SK-N-SH (cell line): ENCODE data around the gene TERT. TPM values are rescaled to one million over a fixed set of nuclear protein-coding genes. Genes with fewer than 3 reads are reported as not detected.

Experiments used
- CTCF ChIA-PET: fragments of 300-600, 350-600 bp; formaldehyde crosslinking; extraction: SDS; loops from one replicate; lab custom pipeline; 2021; lab: Yijun Ruan, JAX
- POLR2A ChIA-PET: fragments of 350-600 bp; sonication (Branson Sonifier 250); formaldehyde crosslinking; extraction: SDS; loops from one replicate; lab custom pipeline; 2020; ENCODE audit warnings: antibody characterized with exemption, inconsistent platforms; lab: Yijun Ruan, JAX
- DNase-seq: peaks from one replicate; pipeline ENCODE4 v3.0.0; 2012
- H2AFZ ChIP-seq: fragments of 200-600 bp; sonication (generic); 2 replicates; pipeline ENCODE4 v1.8.1; 2016; ENCODE audit warnings: antibody characterized with exemption, mild to moderate bottlenecking, low read depth
- H3F3A ChIP-seq: fragments of 200-600 bp; sonication (generic); replicated peaks from 2 replicates; pipeline ENCODE3; 2016; ENCODE audit warnings: antibody characterized with exemption, mild to moderate bottlenecking; ENCODE audit not compliant: insufficient read depth
- H3K27ac ChIP-seq, 2 experiments: fragments of 200-500 bp in 1 of 2; fragments of 200-600 bp in 1 of 2; sonication (Bioruptor generic) in 1 of 2; sonication (generic), shearing (Covaris generic) in 1 of 2; 2 replicates each; pipeline versions ENCODE4 v1.5.1 to v1.6.1; 2014 to 2016; ENCODE audit warnings: low read depth in 2 of 2, inconsistent platforms in 1 of 2, low read length in 1 of 2, mild to moderate bottlenecking in 1 of 2, mixed read lengths in 1 of 2
- H3K27me3 ChIP-seq: fragments of 200-600 bp; sonication (generic), shearing (Covaris generic); 2 replicates; pipeline ENCODE4 v1.6.1; 2016; ENCODE audit warnings: mixed run types; ENCODE audit not compliant: insufficient read depth
- H3K36me3 ChIP-seq, 2 experiments: fragments of 200-500 bp in 1 of 2; fragments of 200-600 bp in 1 of 2; sonication (Bioruptor generic) in 1 of 2; sonication (generic) in 1 of 2; replicated peaks in 1 of 2; 2 replicates each; pipeline versions ENCODE3 to v1.5.1; 2014 to 2016; ENCODE audit warnings: low read length in 1 of 2, mild to moderate bottlenecking in 1 of 2; ENCODE audit not compliant: insufficient read depth in 2 of 2, control insufficient read depth in 1 of 2
- H3K4me1 ChIP-seq, 2 experiments: fragments of 200-500 bp in 1 of 2; fragments of 200-600 bp in 1 of 2; sonication (Bioruptor generic) in 1 of 2; sonication (generic), shearing (Covaris generic) in 1 of 2; 2 replicates each; pipeline versions ENCODE4 v1.5.1 to v1.6.1; 2014 to 2016; ENCODE audit warnings: low read depth in 1 of 2, low read length in 1 of 2, mixed run types in 1 of 2; ENCODE audit not compliant: insufficient read depth in 2 of 2, control insufficient read depth in 1 of 2
- H3K4me2 ChIP-seq: fragments of 200-600 bp; sonication (generic), shearing (Covaris generic); 2 replicates; pipeline ENCODE4 v1.6.1; 2017; ENCODE audit warnings: mixed run types
- H3K4me3 ChIP-seq, 2 experiments: fragments of 200-500 bp in 1 of 2; fragments of 200-600 bp in 1 of 2; sonication (Bioruptor generic) in 1 of 2; sonication (generic), shearing (Covaris generic) in 1 of 2; 2 replicates each; pipeline versions ENCODE4 v1.5.1 to v1.8.1; 2014 to 2016; ENCODE audit warnings: low read depth in 2 of 2, inconsistent platforms in 1 of 2, low read length in 1 of 2, mild to moderate bottlenecking in 1 of 2, mixed read lengths in 1 of 2, moderate library complexity in 1 of 2
- H3K79me2 ChIP-seq: fragments of 200-600 bp; sonication (generic); 2 replicates; pipeline ENCODE4 v1.8.1; 2017; ENCODE audit warnings: mild to moderate bottlenecking; ENCODE audit not compliant: insufficient read depth
- H3K9ac ChIP-seq: fragments of 200-600 bp; sonication (generic); 2 replicates; pipeline ENCODE4 v1.6.1; 2017; ENCODE audit warnings: mixed run types
- H3K9me2 ChIP-seq: fragments of 200-600 bp; sonication (generic); 2 replicates; pipeline ENCODE4 v1.6.1; 2017; ENCODE audit warnings: mixed run types
- H3K9me3 ChIP-seq: fragments of 200-600 bp; sonication (generic); 2 replicates; pipeline ENCODE4 v1.6.1; 2017; ENCODE audit warnings: mixed run types, mild to moderate bottlenecking, moderate library complexity
- H4K20me1 ChIP-seq: fragments of 200-600 bp; sonication (generic); 2 replicates; pipeline ENCODE4 v1.6.1; 2017; ENCODE audit warnings: mild to moderate bottlenecking, mixed run types; ENCODE audit not compliant: insufficient read depth
- EZH2phosphoT487 ChIP-seq: fragments of 200-600 bp; sonication (generic); IDR thresholded peaks from 2 replicates; pipeline ENCODE4 v1.6.1; 2017; ENCODE audit warnings: low read depth, mixed run types, mild to moderate bottlenecking, antibody characterized with exemption, moderate library complexity, borderline replicate concordance
- FOSL2 ChIP-seq: IDR thresholded peaks from 2 replicates; pipeline ENCODE4 v1.4.0; 2012; ENCODE audit warnings: low read depth, mild to moderate bottlenecking, moderate library complexity, borderline replicate concordance
- FOXM1 ChIP-seq: IDR thresholded peaks from 2 replicates; pipeline ENCODE4 v1.4.0; 2012; ENCODE audit warnings: low read depth, mild to moderate bottlenecking
- JUND ChIP-seq: IDR thresholded peaks from 2 replicates; pipeline ENCODE4 v1.4.0; 2012
- MXI1 ChIP-seq: IDR thresholded peaks from 2 replicates; pipeline ENCODE4 v1.6.1; 2012; ENCODE audit warnings: mild to moderate bottlenecking, low read depth, low read length, improper control_type of control experiment
- NFIC ChIP-seq: IDR thresholded peaks from 2 replicates; pipeline ENCODE4 v1.4.0; 2012; ENCODE audit warnings: borderline replicate concordance
- RCOR1 ChIP-seq: fragments of 150-350 bp; IDR thresholded peaks from 2 replicates; pipeline ENCODE4 v1.6.1; 2017; ENCODE audit warnings: antibody characterized with exemption, low read length
- RFX5 ChIP-seq: IDR thresholded peaks from 2 replicates; pipeline ENCODE4 v1.6.1; 2012; ENCODE audit warnings: mild to moderate bottlenecking, improper control_type of control experiment, low read length
- RXRA ChIP-seq: IDR thresholded peaks from 2 replicates; pipeline ENCODE4 v1.4.0; 2012; ENCODE audit warnings: low read depth, mild to moderate bottlenecking, borderline replicate concordance
- SMC3 ChIP-seq: IDR thresholded peaks from 2 replicates; pipeline ENCODE4 v1.6.1; 2012; ENCODE audit warnings: low read depth, low read length, improper control_type of control experiment
- TAF1 ChIP-seq: IDR thresholded peaks from 2 replicates; pipeline ENCODE4 v1.6.1; 2012; ENCODE audit warnings: low read depth, mild to moderate bottlenecking, low read length, moderate library complexity, borderline replicate concordance
- TEAD4 ChIP-seq: IDR thresholded peaks from 2 replicates; pipeline ENCODE4 v1.4.0; 2012; ENCODE audit warnings: mild to moderate bottlenecking, borderline replicate concordance; ENCODE audit not compliant: insufficient read depth
- YY1 ChIP-seq: IDR thresholded peaks from 2 replicates; pipeline ENCODE4 v1.4.0; 2012; ENCODE audit warnings: low read depth, mild to moderate bottlenecking
- WGBS: methylation state at CpG from one replicate; pipeline ENCODE4 v1.1.6; 2017; ENCODE audit warnings: low lambda C conversion rate; 5-methylcytosine and 5-hydroxymethylcytosine counted together
- polyA plus RNA-seq, 3 experiments: library from polyadenylated mRNA; depleted of rRNA; stranded (reverse); fragments of >200 nt; gene quantifications; 2 replicates each; pipeline ENCODE4 v1.2.3, GENCODE V29; 2012
- TF ChIP-seq, protein P1 (sequence below): IDR thresholded peaks from 2 replicates; pipeline ENCODE4; 2012
- TF ChIP-seq, protein P2 (sequence below): fragments of 200-600 bp; sonication (generic); IDR thresholded peaks from 2 replicates; pipeline ENCODE4 v1.6.1; 2017; ENCODE audit warnings: antibody characterized with exemption, mild to moderate bottlenecking, moderate library complexity
- TF ChIP-seq, protein P3 (sequence below): fragments of 150-350 bp; IDR thresholded peaks from 2 replicates; pipeline ENCODE4 v1.6.1; 2017; ENCODE audit warnings: antibody characterized with exemption, low read length, low read depth, borderline replicate concordance
- TF ChIP-seq, protein P4 (sequence below): IDR thresholded peaks from 2 replicates; pipeline ENCODE4 v1.4.0; 2012; ENCODE audit warnings: low read depth, borderline replicate concordance
- TF ChIP-seq, protein P5 (sequence below): IDR thresholded peaks from 2 replicates; pipeline ENCODE4 v1.6.1; 2012; ENCODE audit warnings: mild to moderate bottlenecking, low read depth, low read length, moderate library complexity
- TF ChIP-seq, protein P6 (sequence below): fragments of 150-350 bp; IDR thresholded peaks from 2 replicates; pipeline ENCODE4 v1.6.1; 2016; ENCODE audit warnings: mild to moderate bottlenecking, low read depth, low read length

Gene TERT
- polyA plus RNA-seq, 1 of the 3 experiments (the other 2 are of a cell fraction), result 2.4 TPM

DNA sequence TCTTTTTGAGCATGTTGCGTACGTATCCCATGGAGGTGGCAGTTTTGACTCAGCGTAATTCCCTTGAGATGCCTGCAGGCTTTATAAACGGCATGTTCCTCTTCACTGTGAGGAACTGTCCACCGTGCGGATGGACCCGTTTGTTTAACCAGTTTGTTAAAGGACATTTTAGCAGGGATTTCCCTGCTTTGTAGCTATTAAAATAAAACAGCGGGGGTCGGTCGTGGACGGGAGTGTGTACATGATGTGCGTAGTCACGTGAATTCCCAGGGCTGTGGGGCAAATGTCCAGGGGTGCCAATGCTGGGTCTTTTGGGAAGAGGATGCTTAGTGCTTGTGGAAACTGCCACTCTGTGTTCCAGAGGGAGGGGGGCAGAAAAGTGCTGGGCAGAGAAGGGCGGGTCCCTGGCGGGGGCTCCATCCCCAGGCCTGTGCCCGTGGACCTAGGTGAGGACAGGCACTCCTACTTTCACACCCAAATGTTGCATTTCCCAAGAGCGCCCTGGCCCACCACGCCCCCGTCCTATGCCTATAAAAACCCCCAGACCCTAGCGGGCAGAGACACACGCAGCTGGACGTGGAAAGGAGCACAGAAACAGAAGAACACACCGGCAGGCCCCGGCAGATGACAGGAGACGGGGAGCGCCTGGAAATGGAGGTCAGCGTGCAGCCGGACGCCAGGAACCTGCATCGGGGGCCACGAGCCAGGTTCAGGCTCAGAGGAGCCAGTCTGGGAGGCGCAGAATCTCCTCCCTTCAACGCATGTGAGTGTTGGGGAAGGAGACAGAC, 4.0 kb upstream of the TERT start:
- H3K4me2 ChIP-seq, result no peak overlapping the region
- H3K79me2 ChIP-seq, result no peaks in the 10 kb centered on the region
- H3K27ac ChIP-seq, result no peak overlapping the region
- no peaks in the 10 kb centered on the region for H3K9me2 ChIP-seq
- 60% methylated on average over 33 of the region's 33 CpGs for WGBS
- no peak for DNase-seq
- TF ChIP-seq EZH2phosphoT487 (no peak), JUND (no peak), MXI1 (no peak), FOXM1 (no peak), RXRA (no peak), RCOR1 (no peak), TEAD4 (no peak), RFX5 (no peak), NFIC (no peak), SMC3 (no peak), FOSL2 (no peak), TAF1 (no peak), YY1 (no peak)
- TF ChIP-seq, protein P1, sequence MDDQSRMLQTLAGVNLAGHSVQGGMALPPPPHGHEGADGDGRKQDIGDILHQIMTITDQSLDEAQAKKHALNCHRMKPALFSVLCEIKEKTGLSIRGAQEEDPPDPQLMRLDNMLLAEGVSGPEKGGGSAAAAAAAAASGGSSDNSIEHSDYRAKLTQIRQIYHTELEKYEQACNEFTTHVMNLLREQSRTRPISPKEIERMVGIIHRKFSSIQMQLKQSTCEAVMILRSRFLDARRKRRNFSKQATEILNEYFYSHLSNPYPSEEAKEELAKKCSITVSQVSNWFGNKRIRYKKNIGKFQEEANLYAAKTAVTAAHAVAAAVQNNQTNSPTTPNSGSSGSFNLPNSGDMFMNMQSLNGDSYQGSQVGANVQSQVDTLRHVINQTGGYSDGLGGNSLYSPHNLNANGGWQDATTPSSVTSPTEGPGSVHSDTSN, result no peak
- TF ChIP-seq, protein P2, sequence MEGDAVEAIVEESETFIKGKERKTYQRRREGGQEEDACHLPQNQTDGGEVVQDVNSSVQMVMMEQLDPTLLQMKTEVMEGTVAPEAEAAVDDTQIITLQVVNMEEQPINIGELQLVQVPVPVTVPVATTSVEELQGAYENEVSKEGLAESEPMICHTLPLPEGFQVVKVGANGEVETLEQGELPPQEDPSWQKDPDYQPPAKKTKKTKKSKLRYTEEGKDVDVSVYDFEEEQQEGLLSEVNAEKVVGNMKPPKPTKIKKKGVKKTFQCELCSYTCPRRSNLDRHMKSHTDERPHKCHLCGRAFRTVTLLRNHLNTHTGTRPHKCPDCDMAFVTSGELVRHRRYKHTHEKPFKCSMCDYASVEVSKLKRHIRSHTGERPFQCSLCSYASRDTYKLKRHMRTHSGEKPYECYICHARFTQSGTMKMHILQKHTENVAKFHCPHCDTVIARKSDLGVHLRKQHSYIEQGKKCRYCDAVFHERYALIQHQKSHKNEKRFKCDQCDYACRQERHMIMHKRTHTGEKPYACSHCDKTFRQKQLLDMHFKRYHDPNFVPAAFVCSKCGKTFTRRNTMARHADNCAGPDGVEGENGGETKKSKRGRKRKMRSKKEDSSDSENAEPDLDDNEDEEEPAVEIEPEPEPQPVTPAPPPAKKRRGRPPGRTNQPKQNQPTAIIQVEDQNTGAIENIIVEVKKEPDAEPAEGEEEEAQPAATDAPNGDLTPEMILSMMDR, result no peak
- TF ChIP-seq, protein P3, sequence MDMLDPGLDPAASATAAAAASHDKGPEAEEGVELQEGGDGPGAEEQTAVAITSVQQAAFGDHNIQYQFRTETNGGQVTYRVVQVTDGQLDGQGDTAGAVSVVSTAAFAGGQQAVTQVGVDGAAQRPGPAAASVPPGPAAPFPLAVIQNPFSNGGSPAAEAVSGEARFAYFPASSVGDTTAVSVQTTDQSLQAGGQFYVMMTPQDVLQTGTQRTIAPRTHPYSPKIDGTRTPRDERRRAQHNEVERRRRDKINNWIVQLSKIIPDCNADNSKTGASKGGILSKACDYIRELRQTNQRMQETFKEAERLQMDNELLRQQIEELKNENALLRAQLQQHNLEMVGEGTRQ, result no peak
- TF ChIP-seq, protein P4, sequence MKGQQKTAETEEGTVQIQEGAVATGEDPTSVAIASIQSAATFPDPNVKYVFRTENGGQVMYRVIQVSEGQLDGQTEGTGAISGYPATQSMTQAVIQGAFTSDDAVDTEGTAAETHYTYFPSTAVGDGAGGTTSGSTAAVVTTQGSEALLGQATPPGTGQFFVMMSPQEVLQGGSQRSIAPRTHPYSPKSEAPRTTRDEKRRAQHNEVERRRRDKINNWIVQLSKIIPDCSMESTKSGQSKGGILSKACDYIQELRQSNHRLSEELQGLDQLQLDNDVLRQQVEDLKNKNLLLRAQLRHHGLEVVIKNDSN, result no peak
- TF ChIP-seq, protein P5, sequence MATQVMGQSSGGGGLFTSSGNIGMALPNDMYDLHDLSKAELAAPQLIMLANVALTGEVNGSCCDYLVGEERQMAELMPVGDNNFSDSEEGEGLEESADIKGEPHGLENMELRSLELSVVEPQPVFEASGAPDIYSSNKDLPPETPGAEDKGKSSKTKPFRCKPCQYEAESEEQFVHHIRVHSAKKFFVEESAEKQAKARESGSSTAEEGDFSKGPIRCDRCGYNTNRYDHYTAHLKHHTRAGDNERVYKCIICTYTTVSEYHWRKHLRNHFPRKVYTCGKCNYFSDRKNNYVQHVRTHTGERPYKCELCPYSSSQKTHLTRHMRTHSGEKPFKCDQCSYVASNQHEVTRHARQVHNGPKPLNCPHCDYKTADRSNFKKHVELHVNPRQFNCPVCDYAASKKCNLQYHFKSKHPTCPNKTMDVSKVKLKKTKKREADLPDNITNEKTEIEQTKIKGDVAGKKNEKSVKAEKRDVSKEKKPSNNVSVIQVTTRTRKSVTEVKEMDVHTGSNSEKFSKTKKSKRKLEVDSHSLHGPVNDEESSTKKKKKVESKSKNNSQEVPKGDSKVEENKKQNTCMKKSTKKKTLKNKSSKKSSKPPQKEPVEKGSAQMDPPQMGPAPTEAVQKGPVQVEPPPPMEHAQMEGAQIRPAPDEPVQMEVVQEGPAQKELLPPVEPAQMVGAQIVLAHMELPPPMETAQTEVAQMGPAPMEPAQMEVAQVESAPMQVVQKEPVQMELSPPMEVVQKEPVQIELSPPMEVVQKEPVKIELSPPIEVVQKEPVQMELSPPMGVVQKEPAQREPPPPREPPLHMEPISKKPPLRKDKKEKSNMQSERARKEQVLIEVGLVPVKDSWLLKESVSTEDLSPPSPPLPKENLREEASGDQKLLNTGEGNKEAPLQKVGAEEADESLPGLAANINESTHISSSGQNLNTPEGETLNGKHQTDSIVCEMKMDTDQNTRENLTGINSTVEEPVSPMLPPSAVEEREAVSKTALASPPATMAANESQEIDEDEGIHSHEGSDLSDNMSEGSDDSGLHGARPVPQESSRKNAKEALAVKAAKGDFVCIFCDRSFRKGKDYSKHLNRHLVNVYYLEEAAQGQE, result no peak
- TF ChIP-seq, protein P6, sequence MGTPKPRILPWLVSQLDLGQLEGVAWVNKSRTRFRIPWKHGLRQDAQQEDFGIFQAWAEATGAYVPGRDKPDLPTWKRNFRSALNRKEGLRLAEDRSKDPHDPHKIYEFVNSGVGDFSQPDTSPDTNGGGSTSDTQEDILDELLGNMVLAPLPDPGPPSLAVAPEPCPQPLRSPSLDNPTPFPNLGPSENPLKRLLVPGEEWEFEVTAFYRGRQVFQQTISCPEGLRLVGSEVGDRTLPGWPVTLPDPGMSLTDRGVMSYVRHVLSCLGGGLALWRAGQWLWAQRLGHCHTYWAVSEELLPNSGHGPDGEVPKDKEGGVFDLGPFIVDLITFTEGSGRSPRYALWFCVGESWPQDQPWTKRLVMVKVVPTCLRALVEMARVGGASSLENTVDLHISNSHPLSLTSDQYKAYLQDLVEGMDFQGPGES, result no peak
- peaks cover 39% of the 10 kb centered on the region; the same call in 1 of the 2 replicates for H3K27me3 ChIP-seq
- no peak overlapping the region for H2AFZ ChIP-seq
- H3K9me3 ChIP-seq, result peaks cover 8% of the 10 kb centered on the region; the same call in 1 of the 2 replicates
- H4K20me1 ChIP-seq, result no peaks in the 10 kb centered on the region
- no peak overlapping the region for H3K4me3 ChIP-seq
- H3K36me3 ChIP-seq, result no peaks in the 10 kb centered on the region
- ChIA-PET CTCF (interaction anchor here (0.6 to 1.0 kb wide), 2 partner anchors 8 to 22 kb away, joined by 3 read pairs; no protein-coding TSS in a partner anchor), POLR2A (no interaction called here)
- H3F3A ChIP-seq, result no peaks in the 10 kb centered on the region
- H3K4me1 ChIP-seq, result peaks cover 0 to 2% of the 10 kb centered on the region in 2 experiments; a peak in 1 of 4 replicates
- no peak overlapping the region for H3K9ac ChIP-seq
